ENCODE measurements around the gene DEPDC5.

The DEPDC5 gene

GRCh38 chr22:31896472-31896871 lies 142.7 kb downstream of the DEPDC5 start:
- DNase-seq, result no peak

DNA sequence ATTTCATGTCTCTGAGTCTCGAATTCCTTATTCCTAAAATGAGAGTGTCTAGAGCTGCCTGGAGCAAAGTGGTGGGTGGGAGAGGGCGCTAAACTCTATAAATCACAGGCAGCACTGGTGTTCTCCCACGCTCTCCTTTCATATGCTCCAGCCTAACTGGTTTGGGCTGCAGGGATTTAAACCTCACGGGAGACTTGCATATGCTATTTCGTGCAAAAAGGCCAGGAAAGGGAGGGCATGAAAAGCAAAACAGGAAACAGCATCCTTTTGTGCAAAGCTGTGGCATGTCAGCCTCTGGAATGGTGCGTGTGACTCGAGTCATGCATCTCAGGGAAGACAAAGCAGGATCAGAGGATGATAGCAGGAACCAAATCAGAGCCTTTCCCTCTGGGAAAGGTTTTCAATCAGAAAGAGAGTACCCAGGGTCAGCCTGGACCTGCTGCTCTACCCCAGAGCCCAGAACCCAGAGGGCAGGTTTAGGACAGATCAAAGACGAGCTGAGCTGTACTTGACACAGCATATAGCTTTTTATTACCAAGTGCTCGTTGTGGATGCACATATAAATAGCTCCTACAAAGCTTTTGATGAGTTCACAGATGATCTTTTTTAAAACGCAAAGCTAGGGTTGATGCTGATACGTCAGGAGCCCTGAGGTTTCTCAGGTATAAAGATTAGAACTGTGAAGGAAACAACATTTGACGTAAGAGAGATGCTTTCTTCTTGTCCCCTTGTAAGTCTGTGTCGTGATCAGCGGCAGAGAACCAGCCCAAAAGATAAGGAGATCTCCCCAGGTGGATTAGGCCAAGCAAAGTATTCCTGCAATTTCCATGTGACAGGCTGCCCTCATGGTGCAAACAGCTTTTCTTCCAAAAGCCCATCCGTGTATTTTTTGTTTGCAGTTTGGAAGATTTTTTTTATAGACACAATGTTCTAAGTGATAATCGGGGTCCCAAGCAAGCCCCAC lies 144.3 kb downstream of the DEPDC5 start:
- DNase-seq, result no peak

DNA sequence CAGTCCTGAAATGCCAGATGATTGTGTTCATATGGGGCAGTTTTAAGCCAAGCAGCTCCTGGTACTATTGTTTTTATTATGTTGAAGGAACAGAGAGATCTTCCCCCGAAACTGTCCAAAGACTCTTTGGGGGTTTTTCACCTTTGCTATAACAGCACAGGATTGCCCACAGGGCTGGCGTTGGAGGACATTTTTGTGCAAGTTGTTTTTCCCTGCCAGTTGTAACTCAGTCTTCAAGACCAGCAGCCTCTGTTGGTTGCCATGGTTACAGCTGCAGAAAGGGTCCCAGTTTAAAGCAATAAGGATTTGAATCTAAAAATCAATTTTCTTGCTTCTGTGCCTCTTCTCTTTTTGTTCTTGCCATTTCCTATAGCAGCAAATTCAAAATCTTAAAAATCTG lies 145.1 kb downstream of the DEPDC5 start:
- DNase-seq, result no peak

DNA sequence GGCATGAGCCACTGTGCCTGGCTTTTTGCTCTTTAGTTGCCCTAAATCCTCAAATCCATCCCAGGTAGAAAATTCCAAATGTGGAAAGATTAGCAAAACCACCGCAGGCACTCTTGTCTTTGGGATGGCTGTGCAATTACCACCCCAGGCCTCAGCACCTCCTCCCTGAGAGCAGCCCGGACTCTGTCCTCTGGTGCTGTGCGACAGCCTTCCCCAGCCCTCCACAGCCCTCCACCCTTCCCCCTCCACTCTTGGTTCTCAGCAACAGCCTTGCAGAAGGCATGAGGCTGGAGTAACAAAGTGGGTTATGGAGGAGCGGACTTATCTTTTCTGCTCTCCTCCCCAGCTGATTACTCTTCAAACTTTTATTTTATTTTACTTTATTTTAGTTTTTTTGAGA lies 145.8 kb downstream of the DEPDC5 start:
- DNase-seq, result no peak

DNA sequence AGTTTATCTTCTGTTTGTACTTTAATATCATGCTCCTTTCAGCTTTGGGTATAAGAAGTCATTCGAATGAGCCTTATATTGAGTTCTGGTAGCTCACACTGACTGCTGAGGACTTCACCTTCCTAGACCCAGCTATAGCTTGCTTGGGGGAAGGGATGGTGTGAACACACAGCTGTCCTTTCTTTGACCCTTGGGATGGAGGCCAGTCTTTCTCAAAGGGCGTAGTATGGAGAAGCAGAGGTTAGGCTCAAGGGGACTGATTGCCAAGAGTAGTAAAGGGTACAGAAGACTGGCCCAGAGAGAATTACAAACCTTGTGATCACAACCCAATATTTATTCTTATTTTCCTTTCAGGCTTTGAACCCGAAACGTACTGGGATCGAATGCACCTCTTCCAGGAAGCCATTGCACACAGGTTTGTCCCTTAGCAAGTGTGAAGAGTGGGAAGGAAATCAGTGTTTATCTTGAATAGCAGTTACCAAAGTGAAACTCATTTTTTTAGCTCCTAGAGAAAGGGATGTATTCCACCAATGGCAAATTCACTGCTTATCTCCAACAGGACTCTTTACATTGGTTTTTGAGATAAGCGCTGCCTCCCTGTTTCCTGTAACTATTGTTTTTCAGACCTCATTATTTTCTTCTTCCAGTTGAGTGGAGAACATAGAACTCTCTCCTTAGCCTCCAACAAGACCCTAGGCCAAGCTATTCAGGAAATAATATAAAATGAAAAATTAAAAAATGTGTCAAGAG lies 147.7 kb downstream of the DEPDC5 start:
- no peak for DNase-seq

- DNase-seq, result no peak
These were observed 150.8 kb downstream of the DEPDC5 start for GRCh38 chr22:31904651-31905050.

DNA sequence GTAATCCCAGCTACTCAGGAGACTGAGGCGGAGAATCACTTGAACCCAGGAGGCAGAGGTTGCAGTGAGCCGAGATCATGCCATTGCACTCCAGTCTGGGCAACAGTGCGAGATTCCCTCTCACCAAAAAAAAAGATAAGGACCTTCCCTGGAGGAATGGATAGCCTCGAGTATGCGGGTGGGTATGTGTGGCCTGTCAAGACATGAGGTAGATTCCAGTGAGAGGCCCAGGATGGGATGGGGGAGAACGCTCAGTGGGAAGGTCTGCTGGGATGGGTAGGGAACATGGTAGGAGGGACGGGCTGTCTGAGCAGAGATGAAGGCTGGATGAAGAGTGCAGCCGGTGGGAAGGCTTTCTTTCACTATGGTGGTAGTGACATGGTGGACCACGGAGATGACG lies 151.5 kb downstream of the DEPDC5 start:
- no peak for DNase-seq

- no peak for DNase-seq
These were observed 152.3 kb downstream of the DEPDC5 start for GRCh38 chr22:31906086-31906485.

DNA sequence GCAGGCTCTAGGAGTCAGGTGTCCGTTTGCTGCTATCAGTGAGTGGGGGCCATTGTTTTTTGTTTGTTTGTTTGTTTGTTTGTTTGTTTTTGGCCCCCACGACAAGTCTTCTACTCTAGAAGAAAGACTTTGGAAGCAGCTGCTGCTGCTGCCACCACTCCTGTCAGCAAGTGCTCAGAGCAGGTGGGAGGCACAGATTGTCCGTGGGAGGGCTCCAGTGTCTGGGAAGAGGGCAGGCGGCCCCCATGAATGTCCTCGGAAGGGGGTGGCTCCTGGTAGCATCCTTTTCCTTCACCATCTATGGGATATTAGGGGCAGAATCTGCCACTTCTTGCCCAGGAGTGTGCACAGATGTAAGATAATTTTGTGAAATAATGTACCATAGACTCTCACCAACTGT lies 152.8 kb downstream of the DEPDC5 start:
- DNase-seq, result no peak

DNA sequence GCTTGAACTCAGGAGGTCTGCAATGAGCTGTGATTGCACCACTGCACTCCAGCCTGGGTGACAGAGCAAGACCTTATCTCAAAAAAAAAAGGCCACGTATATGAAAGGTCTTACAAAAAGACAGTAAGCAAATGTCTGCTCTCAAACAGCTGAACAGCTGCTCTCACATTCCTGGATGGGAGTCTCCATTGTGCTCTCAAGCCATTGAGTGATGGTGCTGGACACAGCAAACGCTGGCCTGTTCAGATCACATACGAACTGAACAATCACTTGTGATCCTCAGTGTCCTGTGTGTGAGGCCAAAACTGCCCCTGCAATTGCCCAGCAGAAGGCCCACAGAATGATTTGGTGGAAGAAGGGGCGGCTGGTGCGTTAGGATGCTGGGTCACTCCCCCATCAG lies 156.2 kb downstream of the DEPDC5 start:
- DNase-seq, result no peak

GRCh38 chr22:31911565-31912406 lies 158.0 kb downstream of the DEPDC5 start:
- DNase-seq, result no peak

- no peak for DNase-seq
These were observed 158.6 kb downstream of the DEPDC5 start for GRCh38 chr22:31912407-31912743.

- DNase-seq, result no peak
These were observed 161.8 kb downstream of the DEPDC5 start for GRCh38 chr22:31915586-31915985.

DNA sequence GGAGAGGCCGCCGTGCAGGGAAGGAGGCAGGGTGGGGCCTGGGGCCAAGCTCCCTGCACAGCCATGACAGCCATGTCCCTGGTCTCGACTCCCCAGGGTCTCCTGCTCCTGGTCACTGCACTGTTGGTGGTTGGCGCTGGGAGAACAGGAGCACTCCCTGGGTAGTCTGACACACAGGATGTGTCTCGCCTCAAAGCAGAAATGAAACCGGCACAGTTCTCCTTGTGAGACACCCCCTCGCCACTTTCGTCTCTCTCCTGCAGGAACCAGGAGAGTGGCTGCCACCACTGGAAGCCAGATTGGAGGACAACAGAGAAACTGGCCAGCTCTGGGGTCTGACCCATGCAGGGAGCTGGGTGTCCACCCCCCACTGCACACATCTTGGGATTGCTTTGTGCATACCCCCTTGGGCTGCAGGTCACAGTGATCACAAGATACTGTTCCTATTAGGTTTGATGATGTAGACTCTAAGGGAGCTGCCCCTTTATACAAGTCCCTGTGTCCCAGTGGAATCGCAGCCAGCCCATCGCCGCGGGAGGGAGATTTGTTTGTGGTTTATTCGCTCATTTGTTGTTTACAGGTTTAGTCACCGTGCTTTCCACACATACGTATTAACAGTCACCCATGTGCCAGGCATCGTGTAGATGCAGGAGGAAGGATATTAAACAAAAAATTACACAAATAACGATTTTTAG lies 163.6 kb downstream of the DEPDC5 start:
- DNase-seq, result no peak

GRCh38 chr22:31919730-31920129 lies 165.9 kb downstream of the DEPDC5 start:
- DNase-seq, result no peak

GRCh38 chr22:31920306-31920705 lies 166.5 kb downstream of the DEPDC5 start:
- no peak for DNase-seq

DNA sequence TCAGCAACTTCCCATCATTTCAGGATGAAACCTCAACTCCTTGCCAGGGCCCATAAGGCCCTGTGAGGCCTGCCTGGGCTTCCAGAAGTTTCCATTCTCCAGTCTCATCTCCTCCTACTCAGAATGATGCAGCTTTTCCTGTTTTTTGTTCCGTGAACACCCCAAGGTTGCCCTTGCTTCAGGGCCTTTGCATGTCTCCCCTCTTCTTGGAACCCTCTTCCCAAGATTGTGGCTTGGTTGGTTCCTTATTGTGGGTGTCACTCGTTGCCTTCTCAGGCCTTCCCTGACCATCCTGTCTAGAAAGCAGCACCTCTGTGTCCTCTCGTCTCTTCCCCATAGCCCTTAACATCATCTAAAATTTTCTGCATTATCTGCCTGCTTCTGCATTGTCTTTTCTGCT lies 167.3 kb downstream of the DEPDC5 start:
- DNase-seq, result no peak

DNA sequence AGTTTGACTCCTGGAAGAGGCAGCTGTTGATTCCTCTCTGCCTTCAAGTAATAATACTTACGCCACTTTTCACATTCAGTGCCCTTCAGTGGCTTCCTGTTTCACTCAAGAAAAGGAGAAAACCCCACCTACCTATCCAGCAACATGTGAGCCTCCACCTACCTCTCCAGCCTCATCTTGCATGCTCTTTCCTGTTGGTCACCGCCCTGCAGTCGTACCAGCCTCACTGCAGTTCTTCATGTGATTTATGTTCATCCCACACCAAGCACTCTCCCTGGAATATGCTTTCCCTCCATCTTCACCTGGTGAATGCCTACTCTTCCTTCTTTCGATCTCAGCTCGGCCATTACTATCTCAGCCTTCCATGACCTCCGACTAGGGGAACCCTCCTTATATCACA lies 168.7 kb downstream of the DEPDC5 start:
- no peak for DNase-seq

DNA sequence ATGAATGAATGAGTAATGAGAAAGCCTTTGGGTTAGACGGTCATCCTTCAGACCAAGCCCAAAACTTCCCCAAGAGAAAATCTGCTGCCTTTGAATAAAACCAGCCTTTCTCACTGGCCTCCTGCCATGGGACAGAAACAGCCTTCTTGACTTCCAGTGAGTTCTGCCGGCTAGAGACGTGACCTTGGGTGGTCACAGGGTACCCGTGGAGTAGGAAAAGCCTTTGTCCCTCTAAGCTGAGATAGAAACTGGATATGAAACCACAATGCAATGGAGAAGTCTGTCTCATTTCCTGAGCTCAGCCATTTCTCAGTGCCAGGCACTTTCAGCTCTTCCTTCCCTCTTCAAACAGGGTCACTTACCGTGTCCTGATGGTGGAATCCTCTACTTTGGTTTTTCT lies 169.3 kb downstream of the DEPDC5 start:
- no peak for DNase-seq

DNA sequence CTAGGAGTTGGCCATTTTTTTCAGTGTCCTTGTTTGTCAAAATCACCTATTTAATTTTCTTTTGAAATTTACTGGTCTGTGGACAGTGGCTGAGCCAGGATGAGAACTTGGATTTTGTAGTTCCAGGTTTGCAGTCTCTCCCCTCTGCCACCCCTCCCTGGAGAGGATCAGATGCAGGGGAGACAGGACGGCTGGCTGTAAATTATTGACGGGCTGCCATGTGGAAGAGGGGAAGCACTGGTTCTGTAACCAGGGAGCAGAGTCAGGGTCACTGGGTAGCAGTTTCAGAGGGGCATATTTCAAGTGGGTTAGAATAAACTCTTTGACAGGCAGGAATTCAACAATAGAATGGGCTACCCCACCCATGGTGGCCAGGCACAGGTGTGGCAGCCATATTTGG lies 169.9 kb downstream of the DEPDC5 start:
- no peak for DNase-seq

- DNase-seq, result no peak
These were observed 171.2 kb downstream of the DEPDC5 start for GRCh38 chr22:31925056-31925455.

GRCh38 chr22:31926024-31926423 lies 172.2 kb downstream of the DEPDC5 start:
- DNase-seq, result no peak

DNA sequence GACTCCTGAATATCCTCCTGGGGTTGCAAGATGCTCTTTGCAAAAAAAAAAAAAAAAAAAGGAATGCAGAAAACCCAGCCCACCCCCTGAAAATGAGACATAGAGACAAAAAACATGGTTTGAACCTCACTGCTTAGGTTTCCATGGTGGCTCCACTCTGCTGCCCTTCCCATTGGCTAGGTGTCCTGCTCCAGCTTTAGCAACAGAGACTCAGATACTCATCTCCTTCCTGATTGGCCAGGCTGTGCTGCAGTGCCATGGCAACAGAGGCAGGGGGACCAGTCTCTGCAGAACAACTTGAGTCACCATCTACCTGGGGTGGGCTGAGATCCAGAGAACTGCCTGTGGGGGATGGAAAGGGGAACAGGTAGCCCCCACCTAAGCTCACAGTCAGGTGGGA lies 173.2 kb downstream of the DEPDC5 start:
- no peak for DNase-seq
